Fibroblast of mammary gland (primary cell): ENCODE measurements around the gene GUCY1B1.

Experiments
- DNase-seq: peaks from one replicate; pipeline ENCODE4 v3.0.0-alpha.2; 2010; ENCODE audit warnings: low read depth
- H3K4me3 ChIP-seq: 2 replicates; pipeline ENCODE4 v1.5.1; 2011; ENCODE audit warnings: low read depth, mild to moderate bottlenecking, low read length, moderate library complexity; ENCODE audit not compliant: control insufficient read depth
- CTCF ChIP-seq: conservative IDR thresholded peaks from 2 replicates; pipeline ENCODE4 v1.5.1; 2011; ENCODE audit warnings: low read depth, low read length, inconsistent platforms; ENCODE audit not compliant: control insufficient read depth, insufficient read depth

GUCY1B1 gene

GRCh38 chr4:155741546-155741945 is 17.3 kb upstream of the GUCY1B1 start:
- no peak for TF ChIP-seq CTCF
- DNase-seq, result no peak
- no peak overlapping the region for H3K4me3 ChIP-seq

GRCh38 chr4:155742310-155743015 is 16.4 kb upstream of the GUCY1B1 start:
- TF ChIP-seq CTCF, result peak; percentile 33
- H3K4me3 ChIP-seq, result no peak overlapping the region
- peak; percentile 15 for DNase-seq

GRCh38 chr4:155745984-155746383 is 12.8 kb upstream of the GUCY1B1 start:
- TF ChIP-seq CTCF, result no peak
- no peak overlapping the region for H3K4me3 ChIP-seq
- DNase-seq, result peak; percentile 88

GRCh38 chr4:155748039-155748438 is 10.8 kb upstream of the GUCY1B1 start:
- no peak for TF ChIP-seq CTCF
- no peak for DNase-seq
- no peak overlapping the region for H3K4me3 ChIP-seq

GRCh38 chr4:155749041-155749440 is 9.8 kb upstream of the GUCY1B1 start:
- no peak for DNase-seq
- H3K4me3 ChIP-seq, result no peak overlapping the region
- no peak for TF ChIP-seq CTCF

GRCh38 chr4:155751569-155751968 is 7.3 kb upstream of the GUCY1B1 start:
- no peak overlapping the region for H3K4me3 ChIP-seq
- DNase-seq, result no peak
- TF ChIP-seq CTCF, result no peak
